ENCODE data around the gene ABLIM1.

- TF ChIP-seq POLR2AphosphoS5 (IDR thresholded peaks at IDR 0.05) (no peak), CTCF (IDR thresholded peaks at IDR 0.05 in 8 of 11, conservative IDR thresholded peaks at IDR 0.05 in 3 of 11) (no peak)
Measured at GRCh38 chr10:114442091-114442630, 215.9 kb downstream of the ABLIM1 start.
